Activated T-cell treated with anti-CD3 and anti-CD28 coated beads, Interleukin-2, amount 50 U/mL, for 72 hours (primary cell): ENCODE data around the gene SRSF12. TPM values are rescaled to one million over a fixed set of nuclear protein-coding genes. Genes with fewer than 3 reads are reported as not detected.
A peak's percentile ranks its signal among the peaks of the same experiment; 100 is the strongest.
"Not testable (repeated sequence)": the region's sequence is repeated elsewhere in the genome, so short reads cannot be mapped to it uniquely, and the experiment has no call there.

Experiments used
- ATAC-seq, 2 donors: fragments of 150-1000 bp; cut with Tn5 transposase; replicated peaks in 1 of 2; 2 replicates each; pipeline ENCODE4 v1.10.0; 2021; ENCODE audit warnings: moderate library complexity in 2 of 2, mild to moderate bottlenecking in 1 of 2
- DNase-seq, 2 donors: peaks; one replicate each; pipeline ENCODE4 v3.0.0; 2021 to 2022; ENCODE audit warnings: mixed read lengths in 1 of 2
- H3K27ac Mint-ChIP-seq: one replicate; pipeline ENCODE4 v1.8.0; 2022; ENCODE audit warnings: mild to moderate bottlenecking, moderate library complexity, mixed read lengths
- H3K27me3 Mint-ChIP-seq: one replicate; pipeline ENCODE4 v1.8.0; 2022; ENCODE audit warnings: low read depth, mixed read lengths
- H3K36me3 Mint-ChIP-seq, 2 donors: one replicate each; pipeline ENCODE4 v1.8.0; 2022; ENCODE audit warnings: mixed read lengths in 2 of 2, mild to moderate bottlenecking in 1 of 2; ENCODE audit not compliant: insufficient read depth in 2 of 2
- H3K4me1 Mint-ChIP-seq: one replicate; pipeline ENCODE4 v1.8.0; 2022; ENCODE audit warnings: low read depth, mixed read lengths
- H3K4me3 Mint-ChIP-seq, 2 donors: one replicate each; pipeline ENCODE4 v1.8.0; 2022; ENCODE audit warnings: mild to moderate bottlenecking in 2 of 2, mixed read lengths in 2 of 2, moderate library complexity in 2 of 2
- H3K9me3 Mint-ChIP-seq, 2 donors: one replicate each; pipeline ENCODE4 v1.8.0; 2022; ENCODE audit warnings: mixed read lengths in 2 of 2
- total RNA-seq, 2 donors: library from RNA; stranded (reverse); gene quantifications; one replicate each; pipeline ENCODE4 v1.2.3, GENCODE V29; 2022

SRSF12 gene
- total RNA-seq, 2 donors from 2014 or later, result 0.23 to 0.46 TPM

DNA sequence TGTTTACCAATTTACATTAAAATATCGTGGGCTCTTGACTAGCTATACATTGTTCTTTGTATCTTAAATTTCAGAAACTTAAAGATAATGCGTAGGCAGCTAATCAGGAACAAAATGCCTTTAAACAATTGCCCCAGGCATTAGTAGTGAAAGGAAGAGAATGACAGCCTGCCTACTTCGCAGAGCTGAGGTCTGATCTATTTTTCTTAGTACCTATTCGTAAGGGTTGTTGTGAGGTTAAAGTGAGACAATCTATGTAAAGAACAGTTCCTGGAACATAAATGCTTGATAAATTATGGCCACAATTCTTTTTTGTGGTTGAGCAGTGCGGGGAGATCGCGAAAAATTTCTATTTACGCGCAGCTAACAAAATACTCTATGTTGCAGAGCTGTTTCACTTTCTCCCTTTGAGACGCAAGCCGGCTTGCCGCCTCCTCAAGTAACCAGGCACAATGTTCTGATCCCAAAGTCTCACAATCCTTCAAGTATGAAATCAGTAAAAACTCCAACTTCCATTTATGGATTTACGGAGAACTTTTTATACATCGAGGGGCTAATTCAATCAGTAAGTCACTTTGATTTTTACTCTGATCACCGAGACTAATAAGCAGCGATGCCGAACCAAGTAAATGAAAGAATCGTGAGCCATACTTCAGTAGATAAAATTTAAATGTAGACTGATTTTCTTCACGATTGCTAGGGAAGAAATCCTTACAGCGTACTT is 38.2 kb downstream of the SRSF12 start:
- Mint-ChIP-seq H3K27me3 (no peaks in the 10 kb centered on the region), H3K36me3 (peaks cover 13 to 21% of the 10 kb centered on the region in 2 donors), H3K4me3 (peak overlapping the region; percentile 92 to 97), H3K4me1 (peaks cover 36% of the 10 kb centered on the region), H3K27ac (peak overlapping the region; percentile 98), H3K9me3 (no peaks in the 10 kb centered on the region)
- ATAC-seq, result peak; percentile 10 to 18
- peak; percentile 50 to 54 for DNase-seq

DNA sequence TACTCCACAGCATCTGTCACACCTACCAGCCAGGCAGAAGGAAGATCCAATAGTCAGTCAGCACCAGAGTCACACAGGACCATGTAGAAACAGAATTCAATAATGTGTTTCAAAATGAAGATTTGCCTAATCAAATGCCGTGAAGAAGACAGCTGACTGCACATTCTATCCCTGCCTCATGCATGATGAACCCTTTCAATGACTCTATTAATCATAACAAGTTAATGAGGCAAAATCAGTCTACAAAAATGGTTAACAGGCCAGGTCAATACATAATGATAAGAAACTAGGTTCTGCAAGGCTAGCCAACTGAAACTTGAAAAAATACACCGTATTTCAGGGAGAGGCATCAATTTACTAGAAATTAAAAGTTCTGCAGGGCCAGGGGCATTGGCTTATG is 44.0 kb downstream of the SRSF12 start:
- Mint-ChIP-seq H3K4me1 (peaks cover 22% of the 10 kb centered on the region), H3K9me3 (no peaks in the 10 kb centered on the region), H3K27me3 (peaks cover 6% of the 10 kb centered on the region), H3K36me3 (peaks cover 0 to 2% of the 10 kb centered on the region in 2 donors), H3K27ac (no peak overlapping the region), H3K4me3 (no peak overlapping the region)
- no peak for ATAC-seq
- no peak for DNase-seq

- Mint-ChIP-seq H3K4me3 (no peak overlapping the region), H3K27me3 (peaks cover 6% of the 10 kb centered on the region), H3K9me3 (no peaks in the 10 kb centered on the region)
Observed at GRCh38 chr6:89073014-89073620, 44.8 kb downstream of the SRSF12 start.

DNA sequence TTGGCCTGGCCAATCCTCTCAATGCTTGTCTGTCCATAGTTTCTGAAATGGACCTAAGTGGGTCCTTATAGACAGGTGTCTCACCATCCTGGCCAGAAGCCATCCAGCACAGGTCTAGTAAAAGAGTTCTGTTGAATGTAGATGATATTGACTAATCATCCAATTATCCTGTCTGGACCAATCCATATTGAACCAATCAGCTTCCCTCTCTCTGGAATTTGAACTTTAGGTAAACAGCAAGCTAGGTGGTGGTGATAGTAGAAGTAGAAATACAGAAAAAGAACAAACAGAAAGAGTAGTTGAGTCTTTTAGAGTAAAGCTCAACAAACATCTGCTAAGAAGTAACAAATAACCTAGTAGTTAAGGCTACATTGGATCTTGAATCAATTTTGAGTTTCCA is 46.8 kb downstream of the SRSF12 start:
- H3K27ac Mint-ChIP-seq, result no peak overlapping the region
- no peaks in the 10 kb centered on the region for H3K9me3 Mint-ChIP-seq
- H3K36me3 Mint-ChIP-seq, result peaks cover 0 to 2% of the 10 kb centered on the region in 2 donors
- peaks cover 20% of the 10 kb centered on the region for H3K4me1 Mint-ChIP-seq
- DNase-seq, result no peak
- H3K27me3 Mint-ChIP-seq, result peaks cover 6% of the 10 kb centered on the region
- ATAC-seq, result no peak
- no peak overlapping the region for H3K4me3 Mint-ChIP-seq

More at GRCh38 chr6:89073014-89073620, 44.8 kb downstream of the SRSF12 start:
- DNase-seq, result no peak
- no peak overlapping the region for H3K27ac Mint-ChIP-seq
- peaks cover 20% of the 10 kb centered on the region for H3K4me1 Mint-ChIP-seq
- H3K36me3 Mint-ChIP-seq, result peaks cover 0 to 2% of the 10 kb centered on the region in 2 donors
- no peak for ATAC-seq

- Mint-ChIP-seq H3K4me1 (peaks cover 20% of the 10 kb centered on the region), H3K36me3 (peaks cover 0 to 2% of the 10 kb centered on the region in 2 donors), H3K27ac (no peak overlapping the region), H3K27me3 (peaks cover 6% of the 10 kb centered on the region), H3K9me3 (no peaks in the 10 kb centered on the region), H3K4me3 (no peak overlapping the region)
- ATAC-seq (no peak), DNase-seq (no peak)
Observed at GRCh38 chr6:89069536-89070163, 48.2 kb downstream of the SRSF12 start.

DNA sequence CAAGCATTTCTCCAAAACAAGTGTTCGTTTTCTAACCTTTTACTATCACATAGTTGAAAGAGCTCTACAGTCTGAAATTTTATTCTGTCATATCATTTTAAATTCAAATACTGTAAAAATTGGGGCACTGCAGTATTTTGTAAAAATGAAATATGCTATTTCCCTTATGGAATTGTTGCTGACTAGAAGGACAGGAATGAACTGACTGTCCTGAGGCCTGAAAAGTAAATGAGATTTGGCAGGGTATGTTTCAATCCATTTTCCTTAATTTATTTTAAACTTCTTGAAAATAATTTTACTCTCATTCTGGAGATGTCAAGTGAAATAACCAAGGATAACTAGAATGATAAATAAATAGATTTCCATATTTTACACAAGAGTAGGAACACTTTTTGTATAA is 49.2 kb downstream of the SRSF12 start:
- Mint-ChIP-seq H3K36me3 (peaks cover 0 to 2% of the 10 kb centered on the region in 2 donors), H3K4me3 (no peak overlapping the region), H3K27ac (no peak overlapping the region), H3K9me3 (no peaks in the 10 kb centered on the region), H3K27me3 (peaks cover 6% of the 10 kb centered on the region), H3K4me1 (peaks cover 20% of the 10 kb centered on the region)
- no peak for DNase-seq
- ATAC-seq, result no peak

- DNase-seq, result no peak
- peaks cover 6% of the 10 kb centered on the region for H3K27me3 Mint-ChIP-seq
- H3K9me3 Mint-ChIP-seq, result no peaks in the 10 kb centered on the region
- no peak for ATAC-seq
- peaks cover 17% of the 10 kb centered on the region for H3K4me1 Mint-ChIP-seq
- no peak overlapping the region for H3K4me3 Mint-ChIP-seq
- no peaks in the 10 kb centered on the region for H3K36me3 Mint-ChIP-seq
- H3K27ac Mint-ChIP-seq, result no peak overlapping the region
Observed at GRCh38 chr6:89067796-89068195, 50.1 kb downstream of the SRSF12 start.

GRCh38 chr6:89066940-89067646 is 50.8 kb downstream of the SRSF12 start:
- no peak overlapping the region for H3K4me3 Mint-ChIP-seq
- no peaks in the 10 kb centered on the region for H3K9me3 Mint-ChIP-seq
- peaks cover 11% of the 10 kb centered on the region for H3K4me1 Mint-ChIP-seq
- no peaks in the 10 kb centered on the region for H3K36me3 Mint-ChIP-seq
- ATAC-seq (no peak), DNase-seq (no peak)
- H3K27ac Mint-ChIP-seq, result no peak overlapping the region
- peaks cover 6% of the 10 kb centered on the region for H3K27me3 Mint-ChIP-seq

DNA sequence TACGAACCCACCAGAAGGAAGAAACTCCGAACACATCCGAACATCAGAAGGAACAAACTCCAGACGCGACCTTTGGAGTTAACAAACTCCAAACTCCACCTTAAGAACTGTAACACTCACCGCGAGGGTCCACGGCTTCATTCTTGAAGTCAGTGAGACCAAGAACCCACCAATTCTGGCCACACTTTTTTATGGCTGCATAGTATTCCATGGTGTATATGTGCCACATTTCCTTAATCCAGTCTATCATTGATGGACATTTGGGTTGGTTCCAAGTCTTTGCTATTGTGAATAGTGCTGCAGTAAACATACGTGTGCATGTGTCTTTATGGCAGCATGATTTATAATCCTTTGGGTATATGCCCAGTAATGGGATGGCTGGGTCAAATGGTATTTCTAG is 51.8 kb downstream of the SRSF12 start:
- H3K9me3 Mint-ChIP-seq, H3K36me3 Mint-ChIP-seq, DNase-seq, H3K27ac Mint-ChIP-seq, ATAC-seq, H3K27me3 Mint-ChIP-seq, H3K4me3 Mint-ChIP-seq: not testable (repeated sequence)
- peaks cover 11% of the 10 kb centered on the region for H3K4me1 Mint-ChIP-seq

GRCh38 chr6:89064931-89065330 is 52.9 kb downstream of the SRSF12 start:
- DNase-seq, H3K9me3 Mint-ChIP-seq, H3K27me3 Mint-ChIP-seq, ATAC-seq, H3K36me3 Mint-ChIP-seq, H3K4me3 Mint-ChIP-seq, H3K27ac Mint-ChIP-seq: not testable (repeated sequence)
- peaks cover 11% of the 10 kb centered on the region for H3K4me1 Mint-ChIP-seq

- DNase-seq (no peak), ATAC-seq (no peak)
- H3K36me3 Mint-ChIP-seq, result no peaks in the 10 kb centered on the region
- peak overlapping the region; percentile 57 for H3K27ac Mint-ChIP-seq
- H3K4me1 Mint-ChIP-seq, result peaks cover 6% of the 10 kb centered on the region
- H3K27me3 Mint-ChIP-seq, result peaks cover 2% of the 10 kb centered on the region
- H3K9me3 Mint-ChIP-seq, result no peaks in the 10 kb centered on the region
- no peak overlapping the region for H3K4me3 Mint-ChIP-seq
Observed at GRCh38 chr6:89063881-89064280, 54.0 kb downstream of the SRSF12 start.

DNA sequence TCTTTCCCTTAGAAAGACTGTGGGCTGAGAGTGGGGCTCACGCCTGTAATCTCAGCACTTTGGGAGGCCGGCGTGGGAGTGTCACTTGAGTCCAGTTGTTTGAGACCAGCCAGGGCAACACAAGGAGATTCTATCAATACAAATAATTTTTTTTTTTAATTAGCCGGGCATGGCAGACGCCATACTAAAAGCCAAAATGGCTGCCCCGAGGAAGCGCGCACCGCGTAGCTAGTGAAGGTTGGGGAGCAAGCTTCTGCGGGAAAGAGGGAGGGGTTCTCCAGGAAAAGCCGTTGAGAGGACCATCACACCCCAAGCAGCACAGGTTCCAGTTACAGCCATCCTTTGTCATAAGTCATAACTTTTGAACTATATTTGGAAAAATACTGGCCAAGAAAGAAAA is 58.6 kb downstream of the SRSF12 start:
- Mint-ChIP-seq H3K27me3 (peaks cover 13% of the 10 kb centered on the region), H3K4me3 (no peak overlapping the region), H3K9me3 (no peaks in the 10 kb centered on the region), H3K27ac (no peak overlapping the region), H3K36me3 (no peaks in the 10 kb centered on the region), H3K4me1 (no peaks in the 10 kb centered on the region)
- DNase-seq, result no peak
- no peak for ATAC-seq

DNA sequence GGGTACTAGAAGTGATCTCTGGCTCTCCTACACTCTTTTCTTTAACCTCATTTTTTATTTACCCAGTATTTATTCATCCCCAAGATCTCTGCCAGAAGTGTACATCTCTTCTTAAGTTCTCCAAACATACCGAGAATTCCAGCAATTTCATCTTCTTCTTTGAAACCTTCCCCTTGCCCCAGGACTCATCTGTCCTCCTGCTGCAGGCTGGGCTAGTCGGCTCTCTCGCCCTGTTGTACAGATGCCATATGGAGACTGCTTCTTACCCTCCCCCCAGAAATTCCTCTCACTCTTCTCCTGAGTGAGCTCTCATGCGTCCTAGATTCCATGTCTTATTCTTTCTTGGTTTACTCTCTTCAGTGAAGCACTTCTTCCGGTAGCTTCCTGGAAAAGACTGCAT is 59.2 kb downstream of the SRSF12 start:
- H3K9me3 Mint-ChIP-seq, result no peaks in the 10 kb centered on the region
- DNase-seq, result no peak
- ATAC-seq, result no peak
- H3K4me3 Mint-ChIP-seq, result no peak overlapping the region
- H3K27ac Mint-ChIP-seq, result no peak overlapping the region
- H3K36me3 Mint-ChIP-seq, result no peaks in the 10 kb centered on the region
- H3K4me1 Mint-ChIP-seq, result no peaks in the 10 kb centered on the region
- peaks cover 13% of the 10 kb centered on the region for H3K27me3 Mint-ChIP-seq
